ENCODE data around the gene GRIK1.

DNA sequence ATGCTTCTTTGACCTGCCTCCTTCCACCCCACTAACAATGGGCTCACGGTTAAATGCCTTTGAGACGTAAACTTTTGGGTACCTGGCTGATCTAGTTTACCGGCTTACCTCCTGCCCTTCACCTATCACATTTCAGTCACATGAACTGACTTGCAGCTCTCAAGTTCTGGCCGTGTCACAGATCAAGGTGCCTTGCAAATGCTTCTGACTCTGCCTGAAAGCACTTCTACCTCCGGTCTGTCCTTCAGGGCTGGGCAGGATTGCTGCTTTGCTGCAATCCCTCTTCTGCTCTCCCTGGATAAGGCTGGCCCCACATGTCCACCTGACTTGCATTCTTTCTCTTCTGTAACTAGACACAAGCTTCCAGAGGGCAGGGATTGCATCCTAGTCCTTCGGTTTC lies 69.0 kb downstream of the GRIK1 start:
- TF ChIP-seq, protein P1, sequence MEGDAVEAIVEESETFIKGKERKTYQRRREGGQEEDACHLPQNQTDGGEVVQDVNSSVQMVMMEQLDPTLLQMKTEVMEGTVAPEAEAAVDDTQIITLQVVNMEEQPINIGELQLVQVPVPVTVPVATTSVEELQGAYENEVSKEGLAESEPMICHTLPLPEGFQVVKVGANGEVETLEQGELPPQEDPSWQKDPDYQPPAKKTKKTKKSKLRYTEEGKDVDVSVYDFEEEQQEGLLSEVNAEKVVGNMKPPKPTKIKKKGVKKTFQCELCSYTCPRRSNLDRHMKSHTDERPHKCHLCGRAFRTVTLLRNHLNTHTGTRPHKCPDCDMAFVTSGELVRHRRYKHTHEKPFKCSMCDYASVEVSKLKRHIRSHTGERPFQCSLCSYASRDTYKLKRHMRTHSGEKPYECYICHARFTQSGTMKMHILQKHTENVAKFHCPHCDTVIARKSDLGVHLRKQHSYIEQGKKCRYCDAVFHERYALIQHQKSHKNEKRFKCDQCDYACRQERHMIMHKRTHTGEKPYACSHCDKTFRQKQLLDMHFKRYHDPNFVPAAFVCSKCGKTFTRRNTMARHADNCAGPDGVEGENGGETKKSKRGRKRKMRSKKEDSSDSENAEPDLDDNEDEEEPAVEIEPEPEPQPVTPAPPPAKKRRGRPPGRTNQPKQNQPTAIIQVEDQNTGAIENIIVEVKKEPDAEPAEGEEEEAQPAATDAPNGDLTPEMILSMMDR (IDR thresholded peaks at IDR 0.05; ENCODE audit: low read depth, low read length, poor library complexity, severe bottlenecking) = no peak
- no peak for TF ChIP-seq EZH2phosphoT487 (IDR thresholded peaks at IDR 0.05; ENCODE audit: borderline replicate concordance, low read length)

Measured in DOHH2 (cell line).